IMR-90 (cell line): ENCODE measurements around the gene PLA2G4E. TPM values are rescaled to one million over a fixed set of nuclear protein-coding genes. Genes with fewer than 3 reads are reported as not detected.

ENCODE experiments used
- ATAC-seq: fragments of 200-7000 bp; cut with Tn5 transposase; 2 replicates; pipeline ENCODE4 v1.9.1; 2020; ENCODE audit warnings: low read depth, mild to moderate bottlenecking, moderate library complexity
- BruUV-seq: library from RNA; stranded (reverse); fragments of 400-500 nt; replicated peaks from 2 replicates; lab custom pipeline; 2021; lab: Mats Ljungman, UMichigan
- CTCF ChIA-PET: fragments of 300-600 bp; formaldehyde crosslinking; extraction: SDS; loops from one replicate; lab custom pipeline; 2021; ENCODE audit warnings: antibody characterized with exemption; lab: Yijun Ruan, JAX
- POLR2A ChIA-PET: fragments of 300-600 bp; sonication (Branson Sonifier 250); formaldehyde crosslinking; loops from one replicate; lab custom pipeline; 2022; ENCODE audit warnings: antibody characterized with exemption; ENCODE audit not compliant: unreplicated experiment; lab: Charles Lee
- DNase-seq: peaks from one replicate; pipeline ENCODE4 v3.0.0; 2013
- H2AFZ ChIP-seq: replicated peaks from 2 replicates; pipeline ENCODE3; 2013; ENCODE audit warnings: low read length, mild to moderate bottlenecking; ENCODE audit not compliant: poor library complexity
- H2AK5ac ChIP-seq: 2 replicates; pipeline ENCODE4 v1.6.1; 2013; ENCODE audit warnings: low read depth, low read length, inconsistent platforms
- H2AK9ac ChIP-seq: replicated peaks from 2 replicates; pipeline ENCODE3; 2013; ENCODE audit warnings: mild to moderate bottlenecking, low read depth, low read length, moderate library complexity; ENCODE audit not compliant: poor library complexity
- H2BK120ac ChIP-seq: 2 replicates; pipeline ENCODE4 v1.6.1; 2013; ENCODE audit warnings: low read depth, low read length, inconsistent platforms
- H2BK15ac ChIP-seq: 3 replicates; pipeline ENCODE4 v1.6.1; 2013; ENCODE audit warnings: low read depth, low read length, inconsistent platforms
- H2BK20ac ChIP-seq: 2 replicates; pipeline ENCODE4 v1.6.1; 2013; ENCODE audit warnings: low read depth, mild to moderate bottlenecking, inconsistent platforms, low read length, moderate library complexity
- H2BK5ac ChIP-seq: 2 replicates; pipeline ENCODE4 v1.6.1; 2013; ENCODE audit warnings: mild to moderate bottlenecking, low read depth, low read length, inconsistent platforms; ENCODE audit not compliant: poor library complexity, severe bottlenecking
- H3K14ac ChIP-seq: replicated peaks from 2 replicates; pipeline ENCODE4 v1.6.1; 2013; ENCODE audit warnings: low read depth, low read length, inconsistent platforms
- H3K18ac ChIP-seq: 2 replicates; pipeline ENCODE4 v1.6.1; 2013; ENCODE audit warnings: low read depth, low read length, control low read depth
- H3K23ac ChIP-seq: 2 replicates; pipeline ENCODE4 v1.6.1; 2013; ENCODE audit warnings: low read depth, low read length, inconsistent platforms
- H3K27ac ChIP-seq: 2 replicates; pipeline ENCODE4 v1.5.1; 2013; ENCODE audit warnings: mild to moderate bottlenecking, control low read depth, low read length; ENCODE audit not compliant: insufficient read depth
- H3K27me3 ChIP-seq: 2 replicates; pipeline ENCODE4 v1.6.1; 2013; ENCODE audit warnings: low read length; ENCODE audit not compliant: control insufficient read depth, insufficient read depth
- H3K36me3 ChIP-seq: 2 replicates; pipeline ENCODE4 v1.6.1; 2013; ENCODE audit warnings: low read length, mixed read lengths; ENCODE audit not compliant: control insufficient read depth, insufficient read depth
- H3K4ac ChIP-seq: 2 replicates; pipeline ENCODE4 v1.6.1; 2013; ENCODE audit warnings: low read depth, low read length, inconsistent platforms
- H3K4me1 ChIP-seq: 2 replicates; pipeline ENCODE4 v1.6.1; 2013; ENCODE audit warnings: low read length, mixed read lengths; ENCODE audit not compliant: control insufficient read depth, insufficient read depth
- H3K4me2 ChIP-seq: 2 replicates; pipeline ENCODE4 v1.6.1; 2013; ENCODE audit warnings: low read depth, mild to moderate bottlenecking, control low read depth, low read length, moderate library complexity
- H3K4me3 ChIP-seq: 2 replicates; pipeline ENCODE4 v1.5.1; 2013; ENCODE audit warnings: low read depth, mild to moderate bottlenecking, control low read depth, low read length, moderate library complexity; ENCODE audit not compliant: insufficient read depth
- H3K56ac ChIP-seq: 2 replicates; pipeline ENCODE4 v1.6.1; 2013; ENCODE audit warnings: low read length, inconsistent platforms; ENCODE audit not compliant: insufficient read depth; ENCODE audit errors: extremely low read depth
- H3K79me1 ChIP-seq, 2 experiments: 2 replicates each; pipeline ENCODE4 v1.6.1; 2013; ENCODE audit warnings: low read length in 2 of 2, inconsistent platforms in 1 of 2, low read depth in 1 of 2
- H3K9ac ChIP-seq: 2 replicates; pipeline ENCODE4 v1.6.1; 2013; ENCODE audit warnings: low read depth, low read length, control low read depth
- H3K9me1 ChIP-seq: 2 replicates; pipeline ENCODE4 v1.6.1; 2013; ENCODE audit warnings: low read length, inconsistent platforms; ENCODE audit not compliant: insufficient read depth
- H3K9me3 ChIP-seq: 2 replicates; pipeline ENCODE4 v1.6.1; 2013; ENCODE audit warnings: low read length; ENCODE audit not compliant: control insufficient read depth, insufficient read depth
- H4K20me1 ChIP-seq: 2 replicates; pipeline ENCODE4 v1.6.1; 2013; ENCODE audit warnings: low read length, inconsistent platforms; ENCODE audit not compliant: insufficient read depth
- H4K5ac ChIP-seq: 2 replicates; pipeline ENCODE4 v1.6.1; 2013; ENCODE audit warnings: mild to moderate bottlenecking, low read depth, low read length, control low read depth
- H4K8ac ChIP-seq, 2 experiments: 2 replicates each; pipeline ENCODE4 v1.6.1; 2013; ENCODE audit warnings: low read depth in 2 of 2, low read length in 2 of 2, control low read depth in 1 of 2, inconsistent platforms in 1 of 2
- H4K91ac ChIP-seq: 2 replicates; pipeline ENCODE4 v1.6.1; 2013; ENCODE audit warnings: low read depth, low read length, inconsistent platforms; ENCODE audit not compliant: insufficient read depth
- BHLHE40 ChIP-seq: fragments of 150-350 bp; IDR thresholded peaks from 2 replicates; pipeline ENCODE4 v1.6.1; 2016; ENCODE audit warnings: mild to moderate bottlenecking, low read depth, low read length
- CEBPB ChIP-seq: IDR thresholded peaks from 2 replicates; pipeline ENCODE4 v1.6.1; 2012; ENCODE audit warnings: low read depth, low read length, improper control_type of control experiment
- CTCF ChIP-seq: conservative IDR thresholded peaks from 2 replicates; pipeline ENCODE4 v1.5.1; 2012; ENCODE audit warnings: mild to moderate bottlenecking, low read depth, low read length, improper control_type of control experiment
- ELK1 ChIP-seq: fragments of 150-350 bp; IDR thresholded peaks from 2 replicates; pipeline ENCODE4 v1.6.1; 2016; ENCODE audit warnings: low read depth, mild to moderate bottlenecking, low read length, moderate library complexity, borderline replicate concordance
- FOS ChIP-seq: fragments of 150-350 bp; IDR thresholded peaks from 2 replicates; pipeline ENCODE4 v1.6.1; 2016; ENCODE audit warnings: low read depth, low read length
- MAFK ChIP-seq: IDR thresholded peaks from 2 replicates; pipeline ENCODE4 v1.6.1; 2012; ENCODE audit warnings: low read depth, low read length, improper control_type of control experiment
- MAZ ChIP-seq: IDR thresholded peaks from 2 replicates; pipeline ENCODE4 v1.6.1; 2012; ENCODE audit warnings: low read depth, mild to moderate bottlenecking, low read length, improper control_type of control experiment, moderate library complexity, borderline replicate concordance
- MXI1 ChIP-seq: IDR thresholded peaks from 2 replicates; pipeline ENCODE4 v1.6.1; 2012; ENCODE audit warnings: low read depth, mild to moderate bottlenecking, low read length, moderate library complexity, borderline replicate concordance
- NFE2L2 ChIP-seq: fragments of 150-350 bp; IDR thresholded peaks from 2 replicates; pipeline ENCODE4 v1.6.1; 2016; ENCODE audit warnings: low read depth, mild to moderate bottlenecking, low read length
- POLR2A ChIP-seq: IDR thresholded peaks from 2 replicates; pipeline ENCODE4 v1.6.1; 2012; ENCODE audit warnings: mild to moderate bottlenecking, low read depth, low read length
- RAD21 ChIP-seq: IDR thresholded peaks from 2 replicates; pipeline ENCODE4 v1.6.1; 2012; ENCODE audit warnings: low read length, improper control_type of control experiment
- RCOR1 ChIP-seq: IDR thresholded peaks from 2 replicates; pipeline ENCODE4 v1.6.1; 2012; ENCODE audit warnings: mild to moderate bottlenecking, low read length, improper control_type of control experiment; ENCODE audit not compliant: insufficient replicate concordance
- RFX5 ChIP-seq: IDR thresholded peaks from 2 replicates; pipeline ENCODE4 v1.8.0; 2012; ENCODE audit warnings: low read depth, mild to moderate bottlenecking, low read length, moderate library complexity
- SMC3 ChIP-seq: fragments of 150-350 bp; IDR thresholded peaks from 2 replicates; pipeline ENCODE4 v1.6.1; 2016; ENCODE audit warnings: low read depth, mild to moderate bottlenecking, antibody characterized with exemption, low read length, moderate library complexity
- USF2 ChIP-seq: fragments of 150-350 bp; IDR thresholded peaks from 2 replicates; pipeline ENCODE4 v1.6.1; 2017; ENCODE audit warnings: mild to moderate bottlenecking, antibody characterized with exemption, low read length, low read depth
- WGBS, 2 experiments: methylation state at CpG; one replicate each; pipeline versions ENCODE4 v1.1.5 to v1.1.7; 2013; ENCODE audit warnings: missing lambda C conversion rate in 2 of 2; ENCODE audit not compliant: insufficient read length in 1 of 2; ENCODE audit errors: extremely low coverage in 2 of 2; 5-methylcytosine and 5-hydroxymethylcytosine counted together
- dilution Hi-C: fragments of 300-500 bp; cut with HindIII; formaldehyde crosslinking; loops from one replicate; pipeline ENCODE4 v1.14.3; 2018; ENCODE audit warnings: low sequenced_read_pairs; ENCODE audit not compliant: unreplicated experiment
- in situ Hi-C: fragments of 300-500 bp; cut with MboI; formaldehyde crosslinking; loops from 3 replicates; pipeline ENCODE4 v1.14.3; 2019; ENCODE audit warnings: low sequenced_read_pairs, inconsistent platforms, mixed read lengths
- intact Hi-C: fragments of 100-400 bp; cut with micrococcal nuclease; formaldehyde crosslinking; loops from 2 replicates; pipeline ENCODE4 v1.10.0; 2022
- polyA plus RNA-seq, 3 experiments: library from polyadenylated mRNA; depleted of rRNA; stranded (reverse); fragments of >200 nt; gene quantifications; 2 replicates each; pipeline ENCODE4 v1.2.3, GENCODE V29; 2012; ENCODE audit warnings: low replicate concordance in 1 of 3
- total RNA-seq: library from RNA; depleted of rRNA; stranded (reverse); fragments of >200 nt; gene quantifications from 2 replicates; pipeline ENCODE4 v1.2.3, GENCODE V29; 2012

The PLA2G4E gene
- total and polyA plus RNA-seq, 2 of the 4 experiments (the other 2 are of a cell fraction), result not detected

- H2AFZ ChIP-seq, result peak overlapping the region; percentile 56
- peak overlapping the region; percentile 34; the same call in 1 of the 3 replicates for H2BK15ac ChIP-seq
- peak overlapping the region; percentile 29; the same call in 1 of the 2 replicates for H4K91ac ChIP-seq
- no peaks in the 10 kb centered on the region for H3K27me3 ChIP-seq
- H3K14ac ChIP-seq, result peak overlapping the region; percentile 75; the same call in 1 of the 2 replicates
- H3K9me1 ChIP-seq, result peaks cover 34% of the 10 kb centered on the region
- H2BK120ac ChIP-seq, result peak overlapping the region; percentile 56
- no peaks in the 10 kb centered on the region for H3K9me3 ChIP-seq
- H2AK5ac ChIP-seq, result peak overlapping the region; percentile 40; the same call in 1 of the 2 replicates
- no peak overlapping the region for H4K5ac ChIP-seq
- WGBS, 2 experiments, result 80% methylated on average over 3 of the region's 4 CpGs; no CpG with 5 or more reads in 1 of the 2 experiments
- H2BK5ac ChIP-seq, result no peak overlapping the region
- intact Hi-C loops (loop anchor here (5.0 kb wide), 1 partner anchor 122 kb away; no protein-coding TSS in a partner anchor), dilution Hi-C loops (no loop called here), in situ Hi-C loops (no loop called here)
- ChIA-PET CTCF (no interaction called here), POLR2A (no interaction called here)
- no peak overlapping the region for H3K9ac ChIP-seq
- H3K4me2 ChIP-seq, result no peak overlapping the region
- TF ChIP-seq RFX5 (no peak), NFE2L2 (no peak), FOS (no peak), USF2 (no peak), MXI1 (no peak), CTCF (no peak), SMC3 (no peak), POLR2A (no peak), ELK1 (no peak), RAD21 (no peak), RCOR1 (no peak), MAZ (no peak), MAFK (no peak), BHLHE40 (no peak), CEBPB (no peak)
- no peaks in the 10 kb centered on the region for H3K36me3 ChIP-seq
- H2AK9ac ChIP-seq, result peak overlapping the region; percentile 79
- H2BK20ac ChIP-seq, result peak overlapping the region; percentile 69; the same call in 1 of the 2 replicates
- ATAC-seq, result no peak
- no peak overlapping the region for H3K23ac ChIP-seq
- H3K27ac ChIP-seq, result no peak overlapping the region
- peaks cover 17% of the 10 kb centered on the region for H3K4me1 ChIP-seq
- peaks cover 12% of the 10 kb centered on the region; the same call in 1 of the 2 replicates for H4K20me1 ChIP-seq
- H3K18ac ChIP-seq, result no peak overlapping the region
- no TSS peak for BruUV-seq
- DNase-seq, result no peak
- H3K4me3 ChIP-seq, result no peak overlapping the region
- peak overlapping the region; percentile 71 for H3K4ac ChIP-seq
- no peak overlapping the region for H3K56ac ChIP-seq
- H3K79me1 ChIP-seq, result peaks cover 36 to 77% of the 10 kb centered on the region in 2 experiments
- peak overlapping the region in 1 of 2 experiments; percentile 76; a peak in 2 of 4 replicates for H4K8ac ChIP-seq
These were observed 86.0 kb downstream of the PLA2G4E start for GRCh38 chr15:41934843-41935242.
